Adipose tissue (tissue), 3 donors: Measurements from ENCODE around the gene PIP4K2A. TPM values are rescaled to one million over a fixed set of nuclear protein-coding genes. Genes with fewer than 3 reads are reported as not detected.

Experiments used
- H3K27ac ChIP-seq: one replicate; pipeline ENCODE4 v1.5.1; 2013; ENCODE audit warnings: low read depth, low read length
- WGBS, 3 donors: extraction: QIAGEN DNeasy Blood & Tissue Kit; methylation state at CpG; one replicate each; pipeline ENCODE4 v1.1.7; 2013; 5-methylcytosine and 5-hydroxymethylcytosine counted together
- polyA plus RNA-seq, 3 donors: library from polyadenylated mRNA; stranded (reverse); fragments of 200-250 nt; gene quantifications; one replicate each; pipeline ENCODE4 v1.2.3, GENCODE V29; 2013
- donor health status: healthy with polysubstance abuse.
- donor health status: Bipolar disorder and iron deficiency.
- donor health status: healthy.

PIP4K2A gene
- polyA plus RNA-seq, 3 donors = 3.4 to 29.7 (median 10.4) TPM

DNA sequence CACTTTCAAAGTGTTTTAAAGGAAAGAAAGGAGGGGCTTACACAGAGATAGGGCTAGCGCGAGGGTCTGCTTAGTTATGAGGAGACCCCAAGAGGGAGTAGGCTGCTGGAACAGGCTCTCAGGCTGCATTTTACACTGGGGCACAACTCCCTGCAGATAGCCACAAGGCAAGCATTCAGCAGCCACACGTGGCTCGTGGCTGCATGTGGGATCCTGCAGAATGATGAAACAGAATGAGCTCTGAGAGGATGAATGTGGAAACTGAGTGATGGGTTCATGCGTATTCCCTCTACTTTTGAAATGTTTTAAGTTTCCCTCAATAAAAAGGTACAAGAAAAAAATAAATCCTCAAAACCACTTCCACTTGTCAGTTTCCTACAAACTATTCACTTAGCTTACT, 37.0 kb downstream of the PIP4K2A start:
- WGBS, 3 donors = 80 to 97% (median 86%) methylated on average over 5 of the region's 5 CpGs
- no peak overlapping the region for H3K27ac ChIP-seq

DNA sequence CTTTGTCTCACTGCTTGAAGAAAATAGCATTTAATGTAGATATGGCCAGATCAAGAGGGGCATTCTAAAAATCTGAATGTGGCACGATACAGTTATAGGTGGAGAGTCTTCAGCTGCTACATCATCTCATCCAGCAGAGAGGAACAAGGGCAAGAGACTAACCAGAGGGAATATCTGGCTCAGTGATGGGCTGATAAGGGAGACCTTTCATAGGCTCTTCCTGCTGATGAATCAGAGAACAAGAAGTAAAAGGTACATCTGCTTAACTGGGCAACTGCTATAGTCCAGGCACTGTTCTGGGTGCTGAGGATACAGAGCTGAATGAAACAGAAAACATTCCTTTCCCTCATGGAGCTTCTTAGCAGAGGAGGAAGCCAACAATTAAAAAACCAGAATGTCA, 37.9 kb downstream of the PIP4K2A start:
- H3K27ac ChIP-seq = no peak overlapping the region
- whole genome bisulfite sequencing, 3 donors = 91 to 100% (median 100%) methylated on average over 1 of the region's 1 CpG

GRCh38 chr10:22674573-22674930, 39.8 kb downstream of the PIP4K2A start:
- H3K27ac ChIP-seq = no peak overlapping the region
- 44 to 80% (median 56%) methylated on average over 3 of the region's 3 CpGs for WGBS, 3 donors

DNA sequence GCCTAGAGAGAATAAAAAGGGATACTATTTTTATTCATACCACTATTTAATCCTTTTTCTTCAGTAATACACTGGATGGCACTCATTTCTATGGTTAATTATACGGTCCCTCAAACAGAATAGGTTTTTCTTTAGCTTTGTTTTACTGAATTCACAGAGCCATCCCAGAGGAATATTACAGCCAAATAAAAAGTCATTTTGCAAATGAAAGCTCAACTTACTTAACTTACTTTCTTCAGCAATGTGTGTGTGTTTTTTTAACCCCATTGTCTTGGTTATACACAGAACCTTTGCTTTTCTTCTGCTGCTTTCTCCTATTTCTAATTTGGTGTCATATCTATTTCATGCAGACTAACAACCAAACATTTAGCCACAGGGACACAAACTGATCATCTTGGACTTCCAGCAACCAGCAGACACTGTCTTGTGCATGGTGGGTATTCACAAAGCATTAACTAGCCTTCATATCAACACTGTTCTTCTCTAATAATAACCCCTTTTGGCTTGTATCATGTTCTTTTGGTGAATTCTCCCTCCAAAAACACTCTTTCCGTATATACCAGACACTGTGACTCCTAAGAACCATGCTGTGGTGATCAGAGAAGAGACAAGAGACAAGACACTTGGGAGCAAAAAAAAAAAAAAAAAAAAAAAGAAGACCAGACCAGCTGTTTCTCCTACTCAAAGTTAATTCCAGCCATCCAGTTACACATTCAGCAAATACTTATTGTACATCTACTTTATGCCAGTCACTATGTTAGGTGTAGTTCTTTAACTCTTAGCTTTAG, 40.4 kb downstream of the PIP4K2A start:
- no peak overlapping the region for H3K27ac ChIP-seq
- 67 to 86% (median 75%) methylated on average over 2 of the region's 2 CpGs for WGBS, 3 donors

DNA sequence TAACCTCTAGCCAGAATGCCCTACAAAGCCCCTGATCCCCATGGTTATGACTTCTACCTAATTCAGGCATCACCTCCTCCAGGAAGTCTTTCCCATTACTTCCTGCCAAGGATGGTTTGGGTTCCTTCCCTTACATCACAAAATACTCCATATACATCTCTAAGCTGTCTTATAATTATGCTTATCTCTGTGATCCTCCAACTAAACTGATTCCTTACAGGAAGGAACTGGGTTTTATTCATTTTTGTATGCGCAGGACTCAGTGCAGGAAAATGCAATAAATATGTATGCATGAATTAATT, 41.3 kb downstream of the PIP4K2A start:
- WGBS, 3 donors = 76 to 95% (median 88%) methylated on average over 1 of the region's 1 CpG
- no peak overlapping the region for H3K27ac ChIP-seq

DNA sequence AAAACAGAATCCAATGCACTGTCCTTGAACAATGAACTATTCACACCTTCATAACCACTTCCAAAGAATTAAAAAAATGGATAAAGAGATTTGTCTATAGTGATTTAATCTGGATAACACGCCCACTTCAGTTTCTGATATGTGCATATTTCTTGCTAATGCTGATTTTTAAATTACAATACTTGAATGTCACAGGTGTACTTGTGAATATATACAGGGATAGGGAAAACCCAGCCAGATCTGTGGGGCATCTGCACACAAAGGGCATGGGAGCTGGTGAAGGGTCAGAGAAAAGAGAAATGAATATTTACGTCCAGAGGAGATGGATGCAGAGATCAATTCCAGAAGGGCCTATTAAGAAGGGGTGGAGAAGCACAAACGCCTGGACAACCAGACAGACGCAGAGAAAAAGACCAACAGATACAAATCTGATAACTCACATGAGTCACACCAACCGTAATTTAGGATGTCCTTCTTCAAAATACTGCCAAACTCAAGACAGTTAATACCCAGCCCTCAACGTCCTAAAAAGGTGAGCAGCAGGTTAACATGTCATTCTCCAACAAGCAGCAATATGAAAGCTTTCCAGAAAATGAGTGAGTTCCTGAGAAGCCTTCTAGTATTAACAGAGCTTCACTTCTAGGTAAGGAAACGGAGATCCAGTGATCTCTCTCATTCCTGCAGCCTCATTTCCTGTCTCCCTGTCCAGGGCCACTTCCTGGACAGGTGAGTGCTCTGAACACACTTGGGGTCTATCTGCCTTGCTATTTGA, 41.9 kb downstream of the PIP4K2A start:
- 64 to 72% (median 67%) methylated on average over 7 of the region's 7 CpGs for WGBS, 3 donors
- H3K27ac ChIP-seq = no peak overlapping the region

DNA sequence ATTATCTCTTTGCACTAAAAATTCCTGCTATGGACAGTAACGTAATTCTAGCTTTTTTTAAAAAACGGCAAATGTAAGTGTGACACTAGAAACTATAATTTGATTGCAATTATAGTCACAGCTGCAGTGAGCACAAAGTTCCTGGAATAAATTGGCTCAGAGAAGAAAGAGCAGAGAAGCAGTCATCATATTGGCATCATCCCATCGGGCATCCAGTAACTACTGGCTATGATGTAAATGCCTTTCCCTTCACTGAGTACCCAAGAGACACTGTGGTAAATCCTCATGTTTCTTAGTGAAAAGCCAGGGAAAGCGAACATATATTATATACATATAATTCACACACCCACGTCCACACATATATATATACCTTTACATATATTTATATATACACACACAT, 43.6 kb downstream of the PIP4K2A start:
- WGBS, 3 donors = 70 to 85% (median 71%) methylated on average over 5 of the region's 5 CpGs
- H3K27ac ChIP-seq = no peak overlapping the region

DNA sequence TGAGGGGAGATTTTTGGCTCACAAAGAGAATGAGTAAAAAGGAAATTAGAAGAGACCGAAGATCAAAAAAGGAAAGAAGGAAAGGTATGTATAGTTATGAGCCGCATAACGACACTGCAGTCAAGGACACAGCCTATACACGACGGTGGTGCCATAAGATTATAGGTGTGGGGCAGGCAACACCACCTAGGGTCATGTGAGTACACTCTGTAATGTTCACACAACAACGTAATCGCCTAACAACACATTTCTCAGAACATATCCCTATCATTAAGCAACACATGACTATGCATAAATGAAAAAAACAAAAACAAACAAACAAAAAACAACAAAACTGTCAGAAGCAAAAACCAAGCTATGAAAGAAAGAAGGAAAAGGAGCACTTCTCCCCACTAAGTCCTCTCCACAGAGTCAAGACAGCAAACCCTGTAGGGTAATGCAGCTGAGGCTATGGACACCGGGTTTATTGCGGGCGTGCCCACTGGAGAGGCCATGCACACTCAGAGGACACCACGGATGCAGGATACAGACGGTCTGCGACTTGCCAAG, 45.1 kb downstream of the PIP4K2A start:
- H3K27ac ChIP-seq = no peak overlapping the region
- WGBS, 3 donors = 77 to 89% (median 79%) methylated on average over 13 of the region's 13 CpGs

- no peak overlapping the region for H3K27ac ChIP-seq
- 55 to 78% (median 70%) methylated on average over 2 of the region's 2 CpGs for WGBS, 3 donors
Observed at GRCh38 chr10:22667093-22667480, 47.3 kb downstream of the PIP4K2A start.

DNA sequence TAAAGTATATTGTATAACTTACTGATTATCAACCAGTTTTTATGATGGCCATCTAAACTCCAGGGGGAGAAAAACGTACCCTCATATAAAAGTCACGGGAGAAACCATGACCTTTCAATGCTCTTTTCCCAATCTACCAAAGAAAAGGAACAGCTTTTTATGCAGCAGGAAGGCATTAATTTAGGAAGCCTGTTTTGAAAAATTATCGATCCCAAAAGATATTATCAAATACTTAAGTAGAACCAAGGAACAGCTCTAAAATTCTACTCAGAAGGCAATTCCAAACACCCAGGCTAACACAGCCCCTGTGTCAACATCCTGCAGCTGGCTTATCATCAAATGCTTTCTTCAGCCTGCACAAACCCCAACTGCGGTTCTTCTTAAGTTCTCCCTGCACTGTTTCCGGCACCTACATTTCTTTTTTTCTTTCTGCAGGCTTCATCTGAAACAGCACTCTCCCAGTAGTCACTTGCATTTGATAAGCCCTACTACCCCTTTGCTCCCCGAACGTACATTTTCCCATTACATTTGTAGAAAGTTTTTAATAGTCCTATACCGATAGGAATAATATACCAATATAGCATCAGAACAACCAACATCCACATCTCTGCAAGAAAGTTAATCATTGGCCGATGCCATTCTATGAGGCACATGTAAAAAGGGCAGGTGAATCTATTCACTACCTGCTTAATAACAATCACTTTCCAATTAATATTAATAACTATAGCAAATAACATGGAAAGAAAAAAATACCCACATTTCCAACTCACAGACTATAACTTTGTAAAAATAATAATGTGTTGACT, 47.9 kb downstream of the PIP4K2A start:
- WGBS, 3 donors = 25 to 48% (median 46%) methylated on average over 9 of the region's 9 CpGs
- no peak overlapping the region for H3K27ac ChIP-seq

GRCh38 chr10:22665329-22665728, 49.0 kb downstream of the PIP4K2A start:
- WGBS, 3 donors = 92 to 97% (median 96%) methylated on average over 2 of the region's 2 CpGs
- no peak overlapping the region for H3K27ac ChIP-seq

DNA sequence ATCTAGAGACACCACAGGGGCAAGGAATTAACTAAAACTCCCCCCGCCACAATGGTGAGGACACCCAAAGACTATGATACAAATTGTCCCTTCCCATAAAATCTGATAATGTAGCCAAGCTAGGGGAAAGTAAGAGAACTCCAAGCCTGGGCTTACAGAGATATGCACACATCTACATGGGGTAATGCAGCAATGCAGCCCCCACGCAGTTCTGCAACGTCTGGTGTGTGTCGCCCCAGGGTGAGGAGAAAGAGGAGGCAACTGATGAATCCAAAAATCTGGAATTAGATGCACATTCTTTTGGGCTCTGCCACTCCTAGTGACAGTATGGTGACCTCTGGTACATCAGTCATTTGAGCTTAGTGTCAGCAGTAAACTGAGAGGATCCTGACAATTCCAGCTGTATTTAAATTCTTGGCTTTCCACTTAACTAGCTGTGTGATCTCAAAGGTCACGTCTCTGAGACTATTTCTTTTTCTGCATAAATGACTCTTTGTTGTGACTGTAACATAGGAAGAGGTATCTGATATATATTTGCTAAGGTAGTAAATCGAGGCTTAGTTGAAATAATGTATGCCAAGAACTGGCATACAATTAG, 51.5 kb downstream of the PIP4K2A start:
- 73 to 79% (median 73%) methylated on average over 6 of the region's 6 CpGs for whole genome bisulfite sequencing, 3 donors
- H3K27ac ChIP-seq = no peak overlapping the region

GRCh38 chr10:22659866-22660265, 54.5 kb downstream of the PIP4K2A start:
- H3K27ac ChIP-seq = no peak overlapping the region
- 90 to 95% (median 93%) methylated on average over 8 of the region's 8 CpGs for WGBS, 3 donors

GRCh38 chr10:22658745-22659410, 55.5 kb downstream of the PIP4K2A start:
- H3K27ac ChIP-seq = no peak overlapping the region
- WGBS, 3 donors = 92 to 94% (median 93%) methylated on average over 7 of the region's 7 CpGs

- no peak overlapping the region for H3K27ac ChIP-seq
- WGBS, 3 donors = 42 to 79% (median 49%) methylated on average over 5 of the region's 5 CpGs
Observed at GRCh38 chr10:22657566-22658225, 56.7 kb downstream of the PIP4K2A start.

DNA sequence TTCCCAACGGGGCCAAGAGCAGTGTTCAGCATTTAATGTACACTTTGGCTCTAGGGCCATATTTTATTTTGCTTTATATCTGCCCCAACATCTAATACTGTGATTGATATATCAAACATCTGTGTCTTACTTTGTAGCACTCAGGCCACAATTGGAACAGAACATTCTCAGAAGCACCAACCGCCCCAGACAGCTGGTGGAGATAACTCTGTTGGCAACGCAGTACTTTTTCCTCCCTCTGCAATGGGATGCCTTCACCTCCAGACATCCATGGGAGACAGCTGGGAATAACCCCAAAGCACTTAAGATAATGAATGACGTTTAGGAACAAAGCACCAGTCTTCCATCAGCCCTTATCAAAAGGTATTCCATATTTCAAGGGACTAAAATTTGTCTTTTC, 57.4 kb downstream of the PIP4K2A start:
- 70 to 77% (median 72%) methylated on average over 4 of the region's 4 CpGs for WGBS, 3 donors
- H3K27ac ChIP-seq = no peak overlapping the region

GRCh38 chr10:22656036-22656435, 58.3 kb downstream of the PIP4K2A start:
- no peak overlapping the region for H3K27ac ChIP-seq
- 92 to 94% (median 93%) methylated on average over 8 of the region's 8 CpGs for WGBS, 3 donors
